AG09319 (cell line): ENCODE measurements around the gene DOK7.
A peak's percentile ranks its signal among the peaks of the same experiment; 100 is the strongest.
"Not testable (repeated sequence)": the region's sequence is repeated elsewhere in the genome, so short reads cannot be mapped to it uniquely, and the experiment has no call there.

Source experiments
- DNase-seq: peaks from one replicate; pipeline ENCODE4 v3.0.0-alpha.2; 2010; ENCODE audit warnings: low read depth; ENCODE audit errors: extremely low read depth
- TF ChIP-seq, protein P1 (sequence below): IDR thresholded peaks from 2 replicates; pipeline ENCODE4 v1.5.1; 2011; ENCODE audit warnings: low read depth, mild to moderate bottlenecking, inconsistent platforms, low read length, moderate library complexity

DOK7 gene

DNA sequence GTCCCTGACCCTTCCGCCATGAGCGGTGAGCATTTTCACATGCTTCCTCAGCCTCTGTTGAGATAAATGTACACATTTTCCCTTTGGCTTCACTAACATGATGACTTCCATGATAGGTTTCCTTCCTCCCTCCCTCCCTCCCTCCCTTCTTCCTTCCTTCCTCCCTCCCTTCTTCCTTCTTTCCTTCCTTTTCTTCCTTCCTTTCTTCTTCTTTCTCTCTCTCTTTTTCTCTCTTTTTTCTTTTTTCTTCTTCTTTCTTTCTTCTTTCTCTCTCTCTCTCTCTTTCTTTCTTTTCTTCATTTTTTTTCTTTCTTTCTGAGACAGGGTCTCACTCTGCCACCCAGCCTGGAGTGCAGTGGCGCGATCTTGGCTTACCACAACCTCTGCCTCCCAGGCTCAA, 12.5 kb upstream of the DOK7 start:
- TF ChIP-seq, protein P1, sequence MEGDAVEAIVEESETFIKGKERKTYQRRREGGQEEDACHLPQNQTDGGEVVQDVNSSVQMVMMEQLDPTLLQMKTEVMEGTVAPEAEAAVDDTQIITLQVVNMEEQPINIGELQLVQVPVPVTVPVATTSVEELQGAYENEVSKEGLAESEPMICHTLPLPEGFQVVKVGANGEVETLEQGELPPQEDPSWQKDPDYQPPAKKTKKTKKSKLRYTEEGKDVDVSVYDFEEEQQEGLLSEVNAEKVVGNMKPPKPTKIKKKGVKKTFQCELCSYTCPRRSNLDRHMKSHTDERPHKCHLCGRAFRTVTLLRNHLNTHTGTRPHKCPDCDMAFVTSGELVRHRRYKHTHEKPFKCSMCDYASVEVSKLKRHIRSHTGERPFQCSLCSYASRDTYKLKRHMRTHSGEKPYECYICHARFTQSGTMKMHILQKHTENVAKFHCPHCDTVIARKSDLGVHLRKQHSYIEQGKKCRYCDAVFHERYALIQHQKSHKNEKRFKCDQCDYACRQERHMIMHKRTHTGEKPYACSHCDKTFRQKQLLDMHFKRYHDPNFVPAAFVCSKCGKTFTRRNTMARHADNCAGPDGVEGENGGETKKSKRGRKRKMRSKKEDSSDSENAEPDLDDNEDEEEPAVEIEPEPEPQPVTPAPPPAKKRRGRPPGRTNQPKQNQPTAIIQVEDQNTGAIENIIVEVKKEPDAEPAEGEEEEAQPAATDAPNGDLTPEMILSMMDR: no peak
- DNase-seq: no peak

DNA sequence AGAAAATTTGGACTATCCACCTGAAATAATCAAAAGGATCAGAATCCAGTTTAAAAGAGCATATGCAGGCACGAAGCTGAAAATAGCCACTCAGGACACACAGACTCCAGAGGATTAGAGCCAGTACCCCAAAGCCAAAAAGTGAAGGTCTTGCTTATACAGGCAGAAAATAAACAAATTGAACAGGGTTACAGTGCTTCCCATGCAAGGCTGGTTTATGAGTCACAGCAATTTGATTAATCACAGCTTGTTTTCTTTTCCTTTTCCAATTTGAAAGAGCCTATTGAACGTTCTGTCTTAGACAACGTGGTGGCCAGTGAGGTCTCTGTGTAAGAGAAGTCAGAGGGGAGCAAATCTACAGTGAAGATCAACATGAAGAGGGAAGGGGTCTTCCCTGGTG, 11.2 kb upstream of the DOK7 start:
- TF ChIP-seq, protein P1: no peak
- DNase-seq: peak; percentile 59

DNA sequence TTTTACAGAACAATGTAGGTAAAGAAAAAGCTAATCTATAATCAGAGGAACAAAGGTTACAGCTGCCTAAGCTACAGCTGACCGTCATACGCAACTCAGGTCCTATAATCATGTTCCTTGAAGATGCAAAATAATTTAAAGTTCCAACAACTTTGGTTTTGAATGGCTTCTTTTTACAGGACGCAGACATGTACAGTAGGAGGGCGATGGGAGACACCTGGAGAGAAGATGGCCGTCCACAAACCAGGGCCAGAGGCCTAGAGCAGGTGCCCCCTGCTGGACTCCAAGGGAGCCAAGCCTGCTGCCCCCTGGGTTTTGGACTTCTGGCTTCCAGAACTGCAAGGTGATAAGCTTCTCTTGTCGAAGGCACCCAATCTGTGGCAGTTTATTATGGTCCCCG, 10.7 kb upstream of the DOK7 start:
- DNase-seq: no peak
- TF ChIP-seq, protein P1: no peak; the same call in 1 of the 2 replicates

DNA sequence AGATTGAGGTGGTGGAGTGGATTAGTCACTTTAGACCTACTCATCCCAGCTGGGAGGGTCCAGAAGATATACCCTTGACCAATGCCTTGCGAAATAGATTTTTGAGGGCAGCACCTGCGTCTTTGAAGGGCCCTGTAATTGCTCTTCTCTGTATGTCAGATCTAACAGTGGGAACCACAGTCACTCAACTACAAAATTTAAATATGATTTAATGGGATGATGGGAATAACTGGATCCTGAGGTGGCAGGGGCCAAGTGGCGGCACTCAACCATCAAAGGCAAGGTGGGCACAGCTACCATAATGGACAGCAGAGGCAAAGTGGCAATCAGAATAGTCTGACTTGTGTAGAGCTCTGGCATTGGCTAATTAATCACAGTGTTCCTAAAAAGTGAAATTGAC, 7.5 kb upstream of the DOK7 start:
- not testable (repeated sequence) for DNase-seq

DNA sequence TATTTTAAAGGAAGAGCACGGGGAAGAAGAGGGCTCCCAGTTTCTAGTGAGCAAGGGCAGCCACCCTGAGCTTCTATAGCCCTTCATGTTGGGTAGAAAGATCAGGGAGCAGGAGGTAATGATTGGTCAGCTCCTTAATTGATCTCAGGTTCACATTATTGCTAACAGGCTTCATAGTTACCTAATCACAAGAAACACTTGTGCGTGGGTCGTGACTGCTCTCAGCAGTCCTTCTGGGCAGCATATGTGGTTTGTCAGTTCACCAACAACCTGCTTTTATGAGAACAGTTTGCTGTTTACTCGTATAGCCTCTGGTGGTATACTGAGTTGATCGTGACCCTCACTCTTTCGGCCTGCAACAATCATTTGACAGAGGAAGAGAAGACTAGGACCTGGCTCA, 4.7 kb upstream of the DOK7 start:
- TF ChIP-seq, protein P1: no peak
- DNase-seq: no peak

DNA sequence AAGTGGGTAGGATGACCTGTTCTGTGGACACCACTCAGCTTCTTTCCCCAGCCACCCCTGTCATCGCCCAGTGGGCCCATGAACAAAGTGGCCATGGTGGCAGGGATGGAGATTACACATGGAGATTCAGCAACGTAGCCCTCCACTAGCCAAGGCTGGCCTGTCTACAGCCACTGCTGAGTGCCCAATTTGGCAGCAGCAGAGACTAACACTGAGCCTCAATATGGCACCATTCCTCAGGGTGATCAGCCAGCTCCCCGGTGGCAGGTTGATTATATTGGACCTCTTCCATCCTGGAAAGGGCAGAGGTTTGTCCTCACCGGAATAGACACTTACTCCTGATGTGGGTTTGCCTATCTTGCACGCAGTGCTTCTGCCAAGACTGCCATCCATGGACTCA, 4.0 kb upstream of the DOK7 start:
- DNase-seq: not testable (repeated sequence)

DNA sequence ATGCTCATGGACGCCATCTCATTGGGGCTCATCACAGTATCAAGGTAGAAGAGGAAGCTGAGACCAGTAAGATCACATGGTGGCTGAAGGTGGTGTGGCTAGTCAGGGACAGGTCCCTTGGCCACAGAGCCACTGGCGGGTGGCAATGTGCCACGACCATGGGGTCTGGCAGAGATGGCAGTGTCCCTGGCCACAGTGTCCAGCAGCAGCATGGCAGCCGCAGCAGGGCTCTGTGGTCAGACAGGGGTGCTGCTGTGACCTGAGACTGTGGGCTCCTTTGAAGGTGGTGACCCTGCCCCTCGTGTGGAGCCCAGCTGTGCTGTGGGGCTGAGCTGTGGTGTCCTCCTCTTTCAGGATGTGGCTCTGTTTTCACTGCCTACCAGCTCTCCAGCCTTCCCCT, 2.2 kb upstream of the DOK7 start:
- TF ChIP-seq, protein P1: no peak
- DNase-seq: no peak

DNA sequence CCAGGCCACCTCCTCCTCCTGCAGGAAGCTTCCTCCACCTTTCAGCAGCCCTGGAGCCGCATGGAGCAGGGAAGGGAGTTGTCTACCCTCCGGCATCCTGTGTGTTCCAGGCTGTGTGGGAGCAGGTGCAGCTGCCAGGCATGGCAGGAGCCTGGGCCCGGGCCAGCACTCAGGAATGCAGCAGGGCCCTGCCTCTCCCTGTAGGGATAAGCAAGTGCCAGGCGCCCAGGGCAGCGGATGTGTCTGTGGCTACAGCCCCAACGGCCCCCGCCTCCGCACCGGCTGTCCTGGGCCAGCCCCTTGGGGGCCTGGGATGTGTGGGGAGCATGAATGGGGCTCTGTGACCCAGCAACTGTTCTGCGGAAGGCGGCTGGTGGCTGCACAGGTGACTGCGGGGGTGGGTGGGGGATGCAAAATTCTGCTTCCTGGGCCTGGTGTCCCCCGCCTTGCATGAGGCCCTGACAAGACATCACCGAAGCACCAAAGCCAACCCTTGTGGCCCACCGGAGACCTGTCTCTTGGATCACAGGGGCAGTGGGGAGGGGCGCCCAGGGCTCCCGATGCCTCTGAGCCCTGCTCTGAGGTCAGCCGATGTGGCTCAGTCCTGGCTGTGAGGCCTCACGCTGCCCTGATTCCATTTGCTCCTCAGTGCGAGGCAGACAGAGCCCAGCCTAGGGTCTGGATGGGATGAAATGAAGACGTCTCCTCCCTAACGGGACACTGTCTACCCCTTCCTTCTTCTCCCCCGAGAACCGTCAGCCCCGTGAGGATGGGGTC, 1.4 kb upstream of the DOK7 start:
- TF ChIP-seq, protein P1: no peak
- no peak for DNase-seq
